Activated naive CD4-positive, alpha-beta T cell (primary cell): ENCODE data around the gene CD7.

Experiments
- DNase-seq, 4 experiments: peaks; one replicate each; lab custom pipeline; 2025; lab: John Stamatoyannopoulos, UW

The CD7 gene

DNA sequence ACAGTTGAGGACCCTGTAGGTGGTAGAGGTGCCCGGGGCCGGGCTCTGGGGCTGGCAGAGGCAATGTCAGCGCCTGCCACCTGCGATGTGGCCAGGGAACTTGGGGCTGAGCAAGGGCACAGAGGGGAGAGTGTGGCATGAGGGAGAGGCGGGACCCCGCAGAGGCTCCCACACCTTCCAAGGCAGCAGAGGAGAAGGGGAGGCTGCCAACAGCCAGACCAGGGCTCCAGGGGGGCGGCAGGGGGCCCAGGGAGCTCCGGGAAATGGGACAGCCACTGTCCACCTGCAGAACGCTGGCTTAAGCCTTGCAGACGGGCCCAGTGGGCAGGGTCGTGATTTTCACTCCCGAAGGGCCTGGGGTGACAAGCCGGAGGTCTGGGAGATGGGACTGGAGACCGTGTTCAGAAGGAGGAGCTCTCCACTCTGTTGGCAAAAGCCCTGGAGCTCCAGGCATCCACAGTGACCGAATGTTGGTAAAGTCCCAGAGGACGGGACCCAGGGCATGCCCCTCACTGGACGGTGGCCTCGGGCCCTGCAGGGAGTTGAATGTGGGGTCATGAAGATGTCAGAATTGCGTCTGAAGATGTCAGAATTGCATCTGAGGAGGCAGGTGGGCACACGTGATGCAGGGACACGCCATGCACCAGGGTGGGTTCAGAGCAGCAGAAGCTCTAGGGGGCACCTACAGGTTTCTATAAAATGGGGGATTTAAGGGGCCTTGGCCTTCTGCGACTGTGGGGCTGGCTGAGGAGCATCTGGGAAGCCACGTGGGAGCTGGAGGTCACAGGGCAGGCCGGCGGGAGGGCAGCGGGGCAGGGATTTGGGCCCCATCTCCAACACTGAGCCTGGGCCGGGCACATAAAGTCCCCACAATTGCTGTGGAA is 18.6 kb downstream of the CD7 start:
- peak in 1 of 4 experiments; percentile 20 for DNase-seq

DNA sequence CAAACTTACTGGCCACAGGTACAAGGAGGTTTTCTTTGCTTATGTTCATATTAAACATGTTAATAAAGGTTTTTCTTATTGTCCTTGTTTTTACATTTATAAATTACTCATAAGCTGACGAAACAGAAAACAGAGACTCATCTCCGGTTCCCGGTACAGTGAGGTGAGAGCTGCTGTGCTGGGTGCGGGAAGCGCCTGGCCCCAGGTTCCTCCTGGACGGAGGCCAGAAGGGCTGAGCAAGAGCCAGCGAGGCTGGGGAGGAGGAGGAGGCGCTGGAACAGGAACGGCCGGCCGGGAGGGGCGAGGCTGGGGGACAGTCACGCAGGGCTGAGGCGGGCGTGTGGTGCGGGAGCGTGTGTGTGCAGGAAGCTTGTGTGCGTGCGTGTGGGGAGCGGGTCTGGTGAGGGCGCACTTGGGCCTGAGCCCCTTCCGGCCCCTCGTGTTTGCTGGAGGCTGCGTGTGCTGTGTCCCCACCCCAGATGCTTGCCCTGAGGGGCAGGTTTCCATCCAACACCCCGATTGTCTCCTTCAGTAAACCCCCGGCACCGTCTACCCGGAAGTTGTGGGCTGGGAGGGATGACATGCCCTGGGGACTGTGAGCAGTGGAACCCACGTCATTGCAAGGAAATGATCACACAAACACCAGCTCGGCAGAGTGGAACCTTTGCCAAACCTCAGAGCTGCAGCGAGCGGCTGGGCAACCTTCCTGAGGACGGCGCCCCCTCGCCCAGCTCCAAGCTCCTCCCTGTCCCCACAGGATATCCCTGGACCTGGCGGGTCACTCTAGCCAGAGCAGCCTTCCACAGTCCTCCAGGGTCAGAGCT is 19.5 kb downstream of the CD7 start:
- DNase-seq: peak; percentile 71 to 87 (median 78)

DNA sequence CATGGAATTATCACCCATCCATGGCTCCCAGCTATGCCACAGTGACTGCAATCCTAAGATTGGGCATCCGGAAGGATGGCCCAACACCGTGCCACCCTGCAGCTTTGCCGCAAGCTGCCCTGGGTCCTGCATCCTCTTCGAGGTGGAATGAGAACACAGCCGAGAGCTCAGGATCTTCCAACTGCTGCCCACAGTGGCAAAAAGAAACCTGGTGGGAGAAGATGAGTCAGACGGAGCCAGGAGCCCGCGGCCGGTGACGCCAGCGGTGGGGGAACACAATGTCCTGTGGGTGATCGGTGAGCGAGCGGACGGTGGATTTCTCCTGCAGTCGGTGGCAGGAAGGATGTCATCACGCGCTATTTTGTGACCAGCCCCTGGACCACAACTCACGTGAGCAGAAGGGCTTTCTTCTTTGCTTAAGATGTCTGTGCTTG is 20.1 kb downstream of the CD7 start:
- DNase-seq: peak in 3 of 4 experiments; percentile 53 to 56 (median 54)

DNA sequence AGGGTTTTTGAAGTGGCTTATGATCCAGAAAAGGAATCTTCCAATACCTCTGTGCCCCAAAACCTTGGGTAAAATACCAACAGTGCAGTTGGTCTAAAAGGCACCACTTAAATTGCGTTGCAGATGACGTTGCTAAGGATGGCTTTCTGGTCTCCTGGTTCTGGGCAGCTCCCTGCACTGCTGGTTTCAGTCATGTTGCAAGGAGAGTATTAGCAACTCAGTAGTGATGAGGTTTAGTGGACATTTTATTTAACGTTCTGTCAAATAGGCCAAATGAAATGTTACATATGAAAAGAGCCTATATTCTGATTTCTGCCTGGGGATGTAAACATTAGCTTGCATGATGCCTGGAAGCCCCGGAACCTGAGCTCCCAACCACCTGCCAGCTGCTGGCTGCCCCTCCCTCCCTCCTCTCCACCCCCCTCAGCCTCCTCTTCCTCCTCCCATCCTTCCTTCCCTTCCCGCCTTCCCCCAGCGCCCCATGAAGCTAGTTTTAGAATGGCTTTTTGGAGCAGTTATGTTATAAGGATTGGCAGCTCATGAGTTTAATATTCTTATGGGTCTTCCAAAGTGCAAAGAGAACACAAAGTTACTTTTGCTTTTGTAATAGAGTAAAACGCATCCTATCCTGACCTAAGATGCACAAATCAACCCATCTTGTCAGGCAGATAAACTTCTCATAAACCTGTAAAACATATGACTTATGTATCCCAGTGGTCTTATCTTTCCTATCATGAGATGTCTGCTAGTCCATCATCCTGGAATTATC is 20.7 kb downstream of the CD7 start:
- no peak for DNase-seq

DNA sequence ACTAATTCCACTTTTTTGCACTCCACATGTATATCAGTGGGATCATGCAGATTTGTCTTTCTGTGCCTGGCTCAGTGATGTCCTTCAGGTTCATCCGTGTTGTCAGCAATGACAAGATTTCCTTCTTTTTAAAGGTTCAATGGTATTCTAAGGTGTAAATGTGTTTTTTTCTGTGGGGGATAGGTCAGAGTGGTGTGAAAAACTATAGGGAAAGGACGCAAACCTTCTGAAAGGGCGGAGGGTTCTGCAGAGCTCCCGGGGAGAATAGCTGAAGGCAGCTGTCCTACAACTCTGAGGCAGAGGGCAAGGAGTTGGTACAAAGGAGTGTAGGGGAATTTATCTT is 22.0 kb downstream of the CD7 start:
- DNase-seq: no peak

DNA sequence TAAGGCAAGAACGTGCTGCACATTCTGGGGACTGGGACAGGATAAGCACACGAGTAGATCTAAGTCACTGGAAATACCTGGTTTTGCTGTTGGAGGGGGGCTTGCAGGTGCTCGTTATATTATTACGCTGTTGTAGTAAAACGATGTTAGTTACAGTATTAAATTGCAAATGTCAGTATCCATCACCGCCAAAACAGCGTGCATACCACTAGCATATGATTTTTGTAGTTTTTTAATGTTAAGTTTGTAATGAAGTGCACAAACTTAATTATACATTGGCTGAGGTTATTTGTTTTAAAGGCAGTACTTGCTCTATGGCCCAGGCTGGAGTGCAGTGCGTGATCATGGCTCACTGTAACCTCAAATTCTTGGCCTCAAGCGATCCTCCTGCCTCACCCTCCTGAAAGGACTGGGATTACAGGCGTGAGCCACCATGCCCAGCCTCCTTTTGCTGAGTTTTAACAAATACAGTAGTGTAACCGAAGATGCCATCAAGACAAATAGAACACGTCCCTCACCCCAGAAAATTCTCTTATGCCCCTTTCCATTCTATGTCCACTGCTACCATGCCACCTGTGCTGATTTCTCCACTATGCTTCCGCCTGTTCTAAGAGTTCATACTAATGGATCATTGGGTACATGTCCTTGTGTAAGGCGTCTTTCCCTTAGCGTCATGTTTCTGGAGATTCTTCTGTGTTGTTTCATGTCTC is 23.2 kb downstream of the CD7 start:
- DNase-seq: no peak

DNA sequence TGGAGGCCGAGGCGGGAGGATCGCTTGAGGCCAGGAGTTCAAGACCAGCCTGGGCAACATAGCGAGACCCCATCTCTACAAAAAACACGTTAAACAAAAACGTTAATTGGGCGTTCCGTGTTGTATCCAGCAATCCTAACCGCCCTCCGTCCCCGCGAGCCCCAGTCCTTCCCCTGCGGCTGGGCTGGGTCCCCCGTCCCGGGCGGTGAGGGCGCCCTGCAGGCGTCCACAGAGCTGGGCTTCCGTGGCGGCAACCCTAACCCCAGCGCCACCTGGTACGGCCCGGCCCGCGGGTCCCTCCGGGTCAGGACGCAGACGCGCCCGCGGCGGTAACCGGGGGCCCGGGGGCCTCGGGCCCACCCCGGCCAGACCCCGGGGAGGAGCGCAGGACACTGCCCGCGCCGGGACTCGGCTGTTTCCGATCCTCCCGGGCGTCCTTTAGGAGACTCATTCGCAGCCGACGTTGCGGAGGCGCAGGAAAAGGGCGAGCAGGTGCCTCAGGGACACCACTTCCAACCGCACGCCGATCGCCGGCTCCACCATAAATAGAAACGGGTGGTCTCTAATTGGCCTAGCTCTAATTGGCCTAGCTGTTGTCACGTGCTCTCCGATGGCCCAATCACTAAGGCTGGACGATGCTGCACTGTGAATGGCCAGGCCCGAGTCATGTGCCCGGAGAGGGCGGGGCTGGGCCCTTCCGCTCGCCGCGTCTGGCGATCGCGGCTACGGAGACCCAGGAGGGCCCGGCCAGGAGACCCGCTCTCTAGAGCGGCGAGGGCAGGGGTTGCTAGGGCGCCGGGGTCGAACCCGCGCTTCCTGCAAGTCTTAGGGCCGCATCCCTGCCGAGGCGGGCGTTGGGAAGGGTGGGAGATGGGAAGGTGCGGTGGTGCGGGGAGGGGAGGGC is 24.9 kb downstream of the CD7 start:
- peak; percentile 69 to 87 (median 76) for DNase-seq

DNA sequence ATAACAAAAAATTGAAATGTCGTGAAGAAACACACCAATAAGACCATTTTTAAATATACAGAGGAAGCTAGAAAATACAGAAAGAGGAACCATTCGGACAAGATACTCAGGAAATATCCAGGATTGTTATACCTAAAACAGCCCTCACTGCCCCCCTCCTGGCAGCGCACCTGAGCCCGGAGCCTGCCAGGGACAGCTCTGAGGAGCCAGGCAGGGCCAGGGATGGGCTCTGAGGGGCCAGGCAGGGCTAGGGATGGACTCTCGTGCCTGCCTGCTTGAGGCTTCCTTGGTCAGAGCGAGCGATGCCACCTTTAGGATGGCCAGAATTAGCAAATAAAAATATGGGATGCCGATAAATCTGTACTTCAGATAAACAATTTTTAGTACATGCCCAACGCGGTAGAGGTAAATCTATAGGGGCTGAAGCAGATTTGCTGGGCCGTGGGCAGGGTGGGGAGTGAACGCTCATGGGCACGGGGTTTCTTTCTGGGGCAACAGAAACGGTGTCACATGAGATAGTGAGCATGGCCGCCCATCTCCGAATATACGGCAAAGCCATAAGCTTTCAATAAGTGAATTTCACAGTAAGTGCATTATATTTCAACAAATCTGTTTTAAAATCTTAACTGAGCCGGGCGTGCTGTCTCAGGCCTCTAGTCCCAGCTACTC is 25.7 kb downstream of the CD7 start:
- DNase-seq: no peak

DNA sequence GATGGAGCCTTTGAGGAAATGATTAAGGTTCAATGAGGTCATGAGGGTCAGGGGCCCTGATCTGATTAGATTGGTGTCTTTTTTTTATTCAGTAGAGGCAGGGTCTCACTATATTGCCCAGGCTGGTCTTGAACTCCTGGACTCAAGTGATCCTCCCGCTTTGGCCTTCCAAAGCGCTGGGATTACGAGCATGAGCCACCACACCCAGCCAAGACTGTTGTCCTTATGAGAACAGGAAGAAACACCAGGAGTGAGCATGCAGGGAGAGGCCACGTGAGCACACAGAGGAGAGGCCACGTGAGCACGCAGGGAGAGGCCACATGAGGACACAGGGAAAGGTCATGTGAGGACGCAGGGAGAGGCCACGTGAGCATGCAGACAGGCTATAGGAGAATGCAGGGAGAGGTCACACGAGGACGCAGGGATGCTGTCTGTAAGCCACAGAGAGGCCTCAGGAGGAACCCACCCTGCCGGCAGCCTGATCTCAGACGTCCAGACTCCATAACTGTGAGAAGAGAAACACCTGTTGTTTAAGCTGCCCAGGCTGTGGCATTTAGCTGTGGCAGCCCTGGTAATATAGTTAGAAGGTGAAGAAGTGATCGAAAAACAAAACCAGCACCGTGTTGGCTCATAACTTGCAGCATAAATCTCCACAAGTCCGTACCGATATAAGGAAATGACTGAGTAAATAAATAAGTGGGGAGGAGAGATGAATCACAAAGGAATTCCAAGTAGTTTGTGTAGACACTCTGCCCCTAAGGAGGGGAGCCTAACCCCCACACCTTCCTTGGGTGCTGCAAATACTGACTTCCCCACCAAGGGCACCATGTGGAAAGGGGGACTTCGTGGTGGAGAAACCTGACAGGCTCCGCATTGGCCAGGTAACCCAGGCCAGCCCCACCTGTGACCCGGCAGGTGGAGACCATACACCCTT is 29.3 kb downstream of the CD7 start:
- DNase-seq: no peak

DNA sequence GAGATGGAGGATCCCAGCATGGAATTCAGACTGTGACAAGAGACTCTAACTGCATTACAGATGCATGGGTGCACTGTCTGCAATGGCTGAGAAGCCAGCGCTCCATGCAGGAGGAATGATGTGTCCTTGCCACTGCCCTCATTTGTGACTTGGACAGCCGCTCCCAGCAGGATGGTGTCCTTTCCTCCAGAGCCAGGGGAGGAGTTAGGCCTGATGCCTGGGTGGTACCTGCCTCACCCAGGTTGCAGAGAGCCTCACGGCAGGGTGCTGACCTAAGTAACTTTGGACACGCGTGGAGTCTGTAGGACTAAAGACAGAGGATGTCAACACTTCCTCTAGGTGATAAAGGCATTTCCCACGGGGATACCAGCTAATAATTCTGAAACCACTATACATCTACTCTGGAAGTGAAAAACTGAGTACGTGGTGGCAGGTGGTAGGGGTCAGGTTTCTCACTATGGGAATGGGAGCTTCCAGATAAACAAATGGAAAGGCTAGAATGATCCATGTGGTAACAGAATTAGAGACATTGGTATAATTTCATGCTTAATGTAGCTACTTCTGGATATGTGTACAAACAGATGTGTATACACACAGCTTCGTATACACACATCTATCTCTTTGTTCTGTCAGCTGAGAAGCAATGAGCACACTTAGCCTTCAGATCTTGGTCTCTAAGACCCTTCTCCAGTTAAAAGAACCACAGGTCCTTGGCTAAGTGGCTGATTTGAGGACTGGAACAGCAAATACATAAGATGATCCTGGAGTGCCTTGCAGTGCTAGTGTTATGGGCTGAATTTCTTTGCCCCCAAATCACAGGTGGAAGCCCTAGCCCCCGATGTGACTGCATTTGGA is 30.2 kb downstream of the CD7 start:
- DNase-seq: no peak

DNA sequence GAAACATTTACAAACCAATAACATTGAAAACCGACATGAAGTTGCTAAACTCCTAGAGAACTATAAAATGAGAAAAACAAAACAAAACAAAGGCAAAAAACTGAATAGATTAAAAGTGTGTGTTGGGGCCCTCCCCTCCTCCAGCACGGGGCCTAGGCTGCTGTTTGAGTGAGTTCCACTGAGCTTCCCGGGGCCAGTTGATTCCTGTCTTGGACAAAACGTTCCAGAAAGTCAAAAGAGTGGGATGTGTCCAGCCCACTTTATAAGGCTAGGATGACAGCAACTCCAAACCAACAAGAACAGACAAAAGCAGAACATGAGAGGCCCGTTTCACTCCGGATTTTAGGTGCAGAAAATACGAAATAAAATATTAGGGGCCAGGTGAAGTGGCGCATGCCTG is 32.3 kb downstream of the CD7 start:
- DNase-seq: no peak

DNA sequence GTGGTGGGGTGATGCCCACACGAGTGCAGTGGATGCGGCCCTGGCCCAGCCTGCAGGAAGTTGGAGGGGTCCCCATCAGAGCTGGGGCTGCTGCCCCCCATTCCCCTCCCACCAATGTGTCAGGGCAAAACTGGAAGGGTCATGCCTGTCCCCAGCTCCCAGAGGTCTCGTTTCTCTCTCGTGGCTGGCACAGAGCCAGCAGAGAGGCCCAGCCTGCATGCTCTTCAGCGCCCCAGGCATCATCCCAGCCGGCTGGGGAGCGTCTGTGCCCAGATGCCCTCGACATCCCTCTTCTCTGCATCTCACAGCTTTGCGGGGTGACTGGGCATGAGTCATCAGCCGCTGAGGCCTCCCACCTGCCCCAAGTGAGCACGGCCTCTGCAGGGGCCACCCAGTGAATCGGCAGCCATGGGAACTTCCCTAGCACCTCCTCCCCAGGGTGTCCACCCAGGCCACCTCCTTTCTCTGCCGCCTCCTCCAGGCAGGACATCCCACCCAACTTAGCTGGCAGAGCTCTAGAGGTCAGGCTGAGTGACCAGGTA is 34.1 kb downstream of the CD7 start:
- DNase-seq: no peak

DNA sequence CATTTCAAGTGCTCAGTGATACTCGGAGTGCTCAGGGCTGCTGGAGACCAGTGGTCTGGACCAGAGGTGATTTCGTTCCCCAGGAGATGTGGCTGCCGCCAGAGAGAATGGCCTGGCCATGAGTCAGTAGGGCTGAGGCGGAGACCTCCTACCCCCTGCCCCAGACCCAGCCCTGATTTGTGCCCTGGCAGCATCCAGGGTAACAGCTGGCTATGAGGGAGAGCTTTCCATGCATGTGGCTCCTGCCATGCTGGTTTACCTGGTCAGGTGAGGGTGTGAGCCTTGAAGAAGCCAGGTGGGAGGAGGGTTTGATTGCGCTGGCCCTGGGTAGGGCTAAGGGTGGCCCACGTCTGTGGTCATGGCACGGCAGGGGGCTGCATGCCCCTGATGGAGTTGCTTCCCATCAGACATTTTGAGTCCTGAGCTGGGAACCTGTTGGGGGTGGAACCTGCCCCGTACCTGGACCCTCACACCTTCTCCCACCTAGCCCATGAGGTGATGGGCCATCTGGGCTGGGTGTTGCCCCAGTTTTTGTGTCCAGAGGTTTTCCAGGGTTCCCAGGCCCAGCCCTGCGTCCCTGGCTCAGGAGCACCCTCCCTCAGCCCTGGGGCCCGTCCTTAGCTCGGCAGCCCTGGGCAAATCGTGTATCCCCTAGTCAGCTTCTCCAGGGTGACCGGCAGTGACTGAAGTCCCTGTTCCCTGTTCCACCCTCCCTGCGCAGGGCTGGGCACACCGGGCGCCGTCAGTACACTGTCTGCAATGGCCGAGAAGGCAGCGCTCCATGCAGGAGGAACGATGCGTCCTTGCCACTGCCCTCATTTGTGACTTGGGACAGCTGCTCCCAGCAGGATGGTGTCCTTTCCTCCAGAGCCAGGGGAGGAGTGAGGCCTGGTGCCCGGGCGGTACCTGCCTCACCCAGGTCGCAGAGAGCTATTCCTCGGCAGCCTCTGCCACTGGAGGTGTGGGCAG is 34.9 kb downstream of the CD7 start:
- no peak for DNase-seq

DNA sequence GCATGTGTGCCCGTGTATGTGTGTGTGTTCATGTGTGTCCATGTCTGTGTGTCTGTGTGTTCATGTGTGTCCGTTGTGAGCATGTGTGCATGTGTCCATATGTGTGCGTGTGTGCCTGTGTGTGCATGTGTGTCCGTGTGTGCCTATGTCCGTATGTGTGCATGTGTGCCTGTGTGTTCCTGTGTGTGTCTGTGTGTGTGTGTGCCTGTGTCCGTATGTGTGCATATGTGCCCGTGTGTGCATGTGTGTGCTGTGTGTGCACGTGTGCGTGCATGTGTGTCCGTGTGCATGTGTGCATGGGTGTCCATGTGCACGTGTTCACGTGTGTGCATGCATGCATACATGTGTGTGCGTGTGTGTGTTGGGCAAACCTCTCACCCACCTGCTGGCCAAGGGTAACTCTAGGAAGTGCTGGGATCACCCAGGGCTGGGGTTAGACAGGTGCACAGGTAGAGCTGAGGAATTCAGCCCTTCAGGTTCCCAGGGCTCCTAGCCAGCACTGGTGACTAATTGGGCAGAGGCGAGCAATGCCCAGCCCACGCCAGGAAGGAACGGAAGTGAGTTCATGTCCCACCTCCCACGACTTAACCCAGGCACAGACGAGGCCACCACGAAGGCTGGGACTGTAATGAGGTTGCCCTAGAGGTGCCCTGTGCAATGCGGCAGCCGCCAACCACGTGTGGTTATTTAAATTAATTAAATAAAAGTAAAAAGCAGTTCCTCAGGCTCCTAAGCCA is 35.7 kb downstream of the CD7 start:
- no peak for DNase-seq

DNA sequence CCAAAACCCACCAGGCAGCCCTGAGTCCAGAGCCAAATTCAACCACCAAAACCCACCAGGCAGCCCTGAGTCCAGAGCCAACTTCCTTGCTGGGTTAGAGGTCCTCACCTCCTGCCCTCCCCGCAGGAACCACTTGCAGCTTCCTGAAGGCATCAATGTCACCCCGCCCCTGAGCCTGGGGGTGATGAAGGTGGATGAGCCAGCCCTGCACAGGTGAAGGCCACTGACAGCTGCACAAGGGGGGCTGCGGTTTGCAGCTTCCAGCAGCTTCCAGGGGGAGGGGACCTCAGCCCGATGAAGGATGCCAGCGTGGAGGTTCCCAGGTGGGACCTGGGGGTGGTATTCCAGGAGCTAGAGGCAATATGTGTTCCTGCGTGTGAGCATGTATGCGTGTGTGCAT is 36.3 kb downstream of the CD7 start:
- no peak for DNase-seq

DNA sequence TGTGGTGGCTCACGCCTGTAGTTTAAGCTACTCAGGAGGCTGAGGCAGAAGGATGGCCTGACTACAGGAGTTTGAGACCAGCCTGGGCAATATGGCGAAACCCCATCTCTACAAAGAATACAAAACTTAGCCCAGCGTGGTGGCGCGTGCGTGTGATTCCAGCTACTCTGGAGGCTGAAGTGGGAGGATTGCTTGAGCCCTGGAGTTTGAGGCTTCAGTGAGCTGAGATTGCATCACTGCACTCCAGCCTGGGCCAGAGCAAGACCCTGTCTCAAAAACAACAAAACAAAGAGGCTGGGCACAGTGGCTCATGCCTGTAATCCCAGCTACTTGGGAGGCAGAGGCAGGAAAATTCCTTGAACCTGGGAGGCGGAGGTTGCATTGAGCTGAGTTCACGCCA is 36.9 kb downstream of the CD7 start:
- DNase-seq: no peak
